Smooth muscle cell (in vitro differentiated cells): ENCODE results near the gene ORM1. TPM values are rescaled to one million over a fixed set of nuclear protein-coding genes. Genes with fewer than 3 reads are reported as not detected.

ENCODE experiments used
- DNase-seq: peaks from one replicate; lab custom pipeline; 2025; ENCODE audit not compliant: unreplicated experiment; lab: John Stamatoyannopoulos, UW
- H2AFZ ChIP-seq: fragments of 200-600 bp; sonication (generic); 2 replicates; pipeline ENCODE4 v1.6.0; 2016; ENCODE audit warnings: antibody characterized with exemption, low read depth, mild to moderate bottlenecking
- H3F3A ChIP-seq: fragments of 200-600 bp; sonication (generic); 2 replicates; pipeline ENCODE4 v1.6.0; 2017; ENCODE audit warnings: antibody characterized with exemption, low read depth
- H3K27ac ChIP-seq: fragments of 200-600 bp; sonication (generic); 2 replicates; pipeline ENCODE4 v1.5.1; 2016; ENCODE audit warnings: low read depth, mild to moderate bottlenecking
- H3K27me3 ChIP-seq: fragments of 200-600 bp; sonication (generic); 2 replicates; pipeline ENCODE4 v1.6.1; 2016; ENCODE audit warnings: low read depth, mild to moderate bottlenecking
- H3K36me3 ChIP-seq: fragments of 200-600 bp; sonication (generic); 2 replicates; pipeline ENCODE4 v1.5.1; 2016; ENCODE audit warnings: low read depth
- H3K4me1 ChIP-seq: fragments of 200-600 bp; sonication (generic); 2 replicates; pipeline ENCODE4 v1.5.1; 2016; ENCODE audit warnings: low read depth
- H3K4me2 ChIP-seq: fragments of 200-600 bp; sonication (generic); 2 replicates; pipeline ENCODE4 v1.6.0; 2016; ENCODE audit warnings: mild to moderate bottlenecking
- H3K4me3 ChIP-seq: fragments of 200-600 bp; sonication (generic); 2 replicates; pipeline ENCODE4 v1.5.1; 2016; ENCODE audit warnings: mild to moderate bottlenecking
- H3K79me2 ChIP-seq: fragments of 200-600 bp; sonication (generic); 2 replicates; pipeline ENCODE4 v1.6.0; 2016; ENCODE audit warnings: low read depth, mild to moderate bottlenecking
- H3K9ac ChIP-seq: fragments of 200-600 bp; sonication (generic); 2 replicates; pipeline ENCODE4 v1.6.0; 2016; ENCODE audit warnings: low read depth
- H3K9me3 ChIP-seq: fragments of 200-600 bp; sonication (generic); replicated peaks from 2 replicates; pipeline ENCODE4 v1.5.1; 2016; ENCODE audit warnings: low read depth
- H4K20me1 ChIP-seq: fragments of 200-600 bp; sonication (generic); 2 replicates; pipeline ENCODE4 v1.6.0; 2016; ENCODE audit warnings: low read depth
- WGBS: methylation state at CpG from one replicate; pipeline ENCODE4 v1.1.7; 2016; ENCODE audit warnings: low lambda C conversion rate; 5-methylcytosine and 5-hydroxymethylcytosine counted together
- polyA plus RNA-seq: library from polyadenylated mRNA; unstranded; fragments of >200 nt; fragmentation: Nextera tagmentation; extraction: Ambion mirVana; gene quantifications from 2 replicates; pipeline ENCODE4 v1.2.1, GENCODE V29; 2016
- total RNA-seq: library from RNA; depleted of rRNA; stranded (reverse); fragments of >200 nt; gene quantifications from 2 replicates; pipeline ENCODE4 v1.2.3, GENCODE V29; 2014
- TF ChIP-seq, protein P1 (sequence below): fragments of 200-600 bp; sonication (generic); IDR thresholded peaks from 2 replicates; pipeline ENCODE4 v1.5.1; 2017; ENCODE audit warnings: borderline replicate concordance, mild to moderate bottlenecking, antibody characterized with exemption; ENCODE audit not compliant: insufficient read depth, poor library complexity, severe bottlenecking

The ORM1 gene
- total and polyA plus RNA-seq, 2 experiments from 2014 or later = 0.74 TPM; not detected in 1

- H3K27ac ChIP-seq = peak overlapping the region; percentile 55
Observed at GRCh38 chr9:114342755-114343440, 20.0 kb downstream of the ORM1 start.

GRCh38 chr9:114343471-114344187 is 20.7 kb downstream of the ORM1 start:
- Histone ChIP-seq H3K27ac (peak overlapping the region; percentile 55), H3K4me3 (no peak overlapping the region), H3K36me3 (peaks cover 4% of the 10 kb centered on the region), H3K4me1 (peaks cover 6% of the 10 kb centered on the region), H3K79me2 (no peaks in the 10 kb centered on the region), H3K27me3 (no peaks in the 10 kb centered on the region), H3K9me3 (no peaks in the 10 kb centered on the region), H2AFZ (no peak overlapping the region), H3F3A (no peaks in the 10 kb centered on the region), H3K9ac (no peak overlapping the region), H4K20me1 (no peaks in the 10 kb centered on the region), H3K4me2 (no peak overlapping the region)
- TF ChIP-seq, protein P1, sequence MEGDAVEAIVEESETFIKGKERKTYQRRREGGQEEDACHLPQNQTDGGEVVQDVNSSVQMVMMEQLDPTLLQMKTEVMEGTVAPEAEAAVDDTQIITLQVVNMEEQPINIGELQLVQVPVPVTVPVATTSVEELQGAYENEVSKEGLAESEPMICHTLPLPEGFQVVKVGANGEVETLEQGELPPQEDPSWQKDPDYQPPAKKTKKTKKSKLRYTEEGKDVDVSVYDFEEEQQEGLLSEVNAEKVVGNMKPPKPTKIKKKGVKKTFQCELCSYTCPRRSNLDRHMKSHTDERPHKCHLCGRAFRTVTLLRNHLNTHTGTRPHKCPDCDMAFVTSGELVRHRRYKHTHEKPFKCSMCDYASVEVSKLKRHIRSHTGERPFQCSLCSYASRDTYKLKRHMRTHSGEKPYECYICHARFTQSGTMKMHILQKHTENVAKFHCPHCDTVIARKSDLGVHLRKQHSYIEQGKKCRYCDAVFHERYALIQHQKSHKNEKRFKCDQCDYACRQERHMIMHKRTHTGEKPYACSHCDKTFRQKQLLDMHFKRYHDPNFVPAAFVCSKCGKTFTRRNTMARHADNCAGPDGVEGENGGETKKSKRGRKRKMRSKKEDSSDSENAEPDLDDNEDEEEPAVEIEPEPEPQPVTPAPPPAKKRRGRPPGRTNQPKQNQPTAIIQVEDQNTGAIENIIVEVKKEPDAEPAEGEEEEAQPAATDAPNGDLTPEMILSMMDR = no peak
- no peak for DNase-seq
- 76% methylated on average over 9 of the region's 9 CpGs for WGBS

More at GRCh38 chr9:114342755-114343440, 20.0 kb downstream of the ORM1 start:
- DNase-seq = no peak
- no peak overlapping the region for H3K4me3 ChIP-seq
- TF ChIP-seq, protein P1 = no peak
- H3K9ac ChIP-seq = no peak overlapping the region
- no peaks in the 10 kb centered on the region for H3F3A ChIP-seq
- peaks cover 4% of the 10 kb centered on the region for H3K36me3 ChIP-seq
- no peaks in the 10 kb centered on the region for H3K79me2 ChIP-seq
- H3K4me1 ChIP-seq = no peaks in the 10 kb centered on the region
- H3K27me3 ChIP-seq = no peaks in the 10 kb centered on the region
- H3K9me3 ChIP-seq = no peaks in the 10 kb centered on the region
- H2AFZ ChIP-seq = no peak overlapping the region
- H4K20me1 ChIP-seq = no peaks in the 10 kb centered on the region
- 96% methylated on average over 5 of the region's 5 CpGs for WGBS
- H3K4me2 ChIP-seq = no peak overlapping the region

- Histone ChIP-seq H3K27me3 (no peaks in the 10 kb centered on the region), H3K4me1 (peaks cover 11% of the 10 kb centered on the region), H3K36me3 (peaks cover 4% of the 10 kb centered on the region), H3K27ac (peak overlapping the region; percentile 55), H3F3A (no peaks in the 10 kb centered on the region), H3K4me3 (no peak overlapping the region), H2AFZ (no peak overlapping the region), H3K9ac (no peak overlapping the region), H3K79me2 (no peaks in the 10 kb centered on the region), H3K4me2 (no peak overlapping the region), H4K20me1 (no peaks in the 10 kb centered on the region), H3K9me3 (no peaks in the 10 kb centered on the region)
- TF ChIP-seq, protein P1 = no peak
- WGBS = 92% methylated on average over 11 of the region's 11 CpGs
- DNase-seq = no peak
Observed at GRCh38 chr9:114344188-114344566, 21.3 kb downstream of the ORM1 start.
